Large intestine (tissue), 3 donors: ENCODE measurements around the gene AMOTL1. TPM values are rescaled to one million over a fixed set of nuclear protein-coding genes. Genes with fewer than 3 reads are reported as not detected.

Experiments used
- DNase-seq, 2 donors: peaks; one replicate each; pipeline versions ENCODE4 v3.0.0 to v3.0.0-alpha.2; 2013
- H3K27ac ChIP-seq: one replicate; pipeline ENCODE4 v1.5.1; 2013; ENCODE audit warnings: low read length
- H3K27me3 ChIP-seq: 2 replicates; pipeline ENCODE4 v1.6.1; 2013; ENCODE audit warnings: low read length; ENCODE audit not compliant: control insufficient read depth, insufficient read depth
- H3K36me3 ChIP-seq: 2 replicates; pipeline ENCODE4 v1.6.1; 2013; ENCODE audit warnings: low read length; ENCODE audit not compliant: control insufficient read depth, insufficient read depth
- H3K4me1 ChIP-seq: one replicate; pipeline ENCODE4 v1.6.1; 2013; ENCODE audit warnings: low read length; ENCODE audit not compliant: control insufficient read depth, insufficient read depth
- H3K4me3 ChIP-seq: one replicate; pipeline ENCODE4 v1.5.1; 2013; ENCODE audit warnings: low read length
- H3K9me3 ChIP-seq: one replicate; pipeline ENCODE4 v1.6.1; 2013; ENCODE audit warnings: mild to moderate bottlenecking, low read depth, low read length, moderate library complexity; ENCODE audit not compliant: control insufficient read depth
- WGBS: methylation state at CpG from one replicate; pipeline ENCODE4 v1.1.5; 2013; ENCODE audit warnings: low lambda C conversion rate; ENCODE audit not compliant: insufficient coverage; 5-methylcytosine and 5-hydroxymethylcytosine counted together
- polyA plus RNA-seq: library from polyadenylated mRNA; unstranded; fragments of 120-200 nt; gene quantifications from one replicate; pipeline ENCODE4 v1.2.1, GENCODE V29; 2013

Gene AMOTL1
- polyA plus RNA-seq, 1 donor, result 15.5 TPM

- no peak for DNase-seq
- Histone ChIP-seq H3K4me1 (no peaks in the 10 kb centered on the region), H3K27me3 (no peaks in the 10 kb centered on the region), H3K4me3 (no peak overlapping the region), H3K36me3 (peaks cover 27% of the 10 kb centered on the region), H3K9me3 (no peaks in the 10 kb centered on the region), H3K27ac (no peak overlapping the region)
- WGBS, result no CpG with 5 or more reads among the region's 14 CpGs
These were observed 53.3 kb downstream of the AMOTL1 start for GRCh38 chr11:94821439-94821838.

GRCh38 chr11:94822080-94822479 lies 53.9 kb downstream of the AMOTL1 start:
- Histone ChIP-seq H3K4me1 (no peaks in the 10 kb centered on the region), H3K4me3 (no peak overlapping the region), H3K9me3 (no peaks in the 10 kb centered on the region), H3K27ac (no peak overlapping the region), H3K27me3 (no peaks in the 10 kb centered on the region), H3K36me3 (peaks cover 29% of the 10 kb centered on the region)
- DNase-seq, result no peak
- WGBS, result 0% methylated on average over 1 of the region's 7 CpGs

- DNase-seq, result no peak
- no peak overlapping the region for H3K27ac ChIP-seq
- H3K4me3 ChIP-seq, result no peak overlapping the region
- WGBS, result no CpG with 5 or more reads among the region's 2 CpGs
- no peaks in the 10 kb centered on the region for H3K4me1 ChIP-seq
- no peaks in the 10 kb centered on the region for H3K9me3 ChIP-seq
- peaks cover 30% of the 10 kb centered on the region for H3K36me3 ChIP-seq
- H3K27me3 ChIP-seq, result no peaks in the 10 kb centered on the region
These were observed 55.1 kb downstream of the AMOTL1 start for GRCh38 chr11:94823102-94823732.

DNA sequence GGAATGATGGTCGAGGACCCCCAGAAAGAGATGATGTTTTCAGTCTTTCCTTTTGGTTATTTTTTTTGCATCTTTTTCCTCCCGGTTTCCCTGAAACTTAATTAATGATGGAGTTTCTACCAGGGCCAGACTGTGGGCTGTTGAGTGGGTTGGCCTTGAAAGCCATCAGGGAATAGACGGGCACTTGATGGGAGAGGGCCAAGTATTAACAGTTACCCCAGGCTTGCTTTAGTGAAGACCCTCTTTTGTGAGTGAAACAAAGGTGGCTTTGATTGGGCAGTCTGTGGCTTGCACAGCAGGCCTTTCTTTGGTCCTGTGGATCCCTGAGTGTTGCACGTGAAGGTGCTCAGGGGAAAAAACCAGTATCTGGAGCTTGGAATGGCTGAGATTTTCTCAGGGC lies 56.9 kb downstream of the AMOTL1 start:
- Histone ChIP-seq H3K36me3 (peaks cover 34% of the 10 kb centered on the region), H3K27me3 (no peaks in the 10 kb centered on the region), H3K4me1 (no peaks in the 10 kb centered on the region), H3K9me3 (no peaks in the 10 kb centered on the region), H3K4me3 (no peak overlapping the region), H3K27ac (no peak overlapping the region)
- DNase-seq, result no peak
- WGBS, result 86% methylated on average over 1 of the region's 4 CpGs

GRCh38 chr11:94825481-94825880 lies 57.3 kb downstream of the AMOTL1 start:
- no peak for DNase-seq
- Histone ChIP-seq H3K9me3 (no peaks in the 10 kb centered on the region), H3K4me3 (no peak overlapping the region), H3K27me3 (no peaks in the 10 kb centered on the region), H3K27ac (no peak overlapping the region), H3K36me3 (peaks cover 38% of the 10 kb centered on the region), H3K4me1 (no peaks in the 10 kb centered on the region)
- no CpG with 5 or more reads among the region's 1 CpG for whole genome bisulfite sequencing

DNA sequence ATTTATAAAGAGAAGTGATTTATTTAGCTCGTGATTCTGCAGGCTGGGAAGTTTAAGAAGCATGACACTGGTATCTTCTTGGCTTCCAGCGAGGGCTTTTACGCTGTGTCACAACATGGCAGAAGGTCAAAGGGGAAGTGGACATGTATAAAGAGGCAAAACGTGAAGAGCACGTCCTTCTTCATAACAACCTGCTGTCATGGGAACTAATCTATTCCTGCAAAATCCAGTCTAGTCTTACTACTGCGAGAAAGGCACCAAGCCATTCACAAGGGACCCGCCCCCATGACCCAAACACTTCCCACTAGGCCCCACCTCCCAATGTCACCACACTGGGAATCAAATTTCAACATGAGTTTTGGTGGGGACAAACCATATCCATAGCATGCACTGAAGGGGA lies 58.3 kb downstream of the AMOTL1 start:
- Histone ChIP-seq H3K4me1 (no peaks in the 10 kb centered on the region), H3K27ac (no peak overlapping the region), H3K9me3 (no peaks in the 10 kb centered on the region), H3K36me3 (peaks cover 41% of the 10 kb centered on the region), H3K4me3 (no peak overlapping the region), H3K27me3 (no peaks in the 10 kb centered on the region)
- DNase-seq, result no peak
- 95% methylated on average over 3 of the region's 7 CpGs for WGBS

GRCh38 chr11:94828088-94828487 lies 59.9 kb downstream of the AMOTL1 start:
- Histone ChIP-seq H3K36me3 (peaks cover 36% of the 10 kb centered on the region), H3K4me1 (peaks cover 14% of the 10 kb centered on the region), H3K9me3 (no peaks in the 10 kb centered on the region), H3K27ac (peak overlapping the region; percentile 22), H3K27me3 (no peaks in the 10 kb centered on the region), H3K4me3 (no peak overlapping the region)
- peak in 1 of 2 donors; percentile 34 for DNase-seq

GRCh38 chr11:94830722-94831510 lies 62.8 kb downstream of the AMOTL1 start:
- Histone ChIP-seq H3K4me1 (peaks cover 19% of the 10 kb centered on the region), H3K36me3 (peaks cover 21% of the 10 kb centered on the region)
- WGBS, result 100% methylated on average over 1 of the region's 5 CpGs

GRCh38 chr11:94831529-94831928 lies 63.4 kb downstream of the AMOTL1 start:
- Histone ChIP-seq H3K27ac (peak overlapping the region; percentile 76), H3K36me3 (peaks cover 21% of the 10 kb centered on the region)
- WGBS, result no CpG with 5 or more reads among the region's 3 CpGs

More at GRCh38 chr11:94830722-94831510, 62.8 kb downstream of the AMOTL1 start:
- no peak overlapping the region for H3K27ac ChIP-seq
- no peaks in the 10 kb centered on the region for H3K9me3 ChIP-seq
- DNase-seq, result no peak
- no peaks in the 10 kb centered on the region for H3K27me3 ChIP-seq
- no peak overlapping the region for H3K4me3 ChIP-seq

GRCh38 chr11:94832604-94833235 lies 64.6 kb downstream of the AMOTL1 start:
- Histone ChIP-seq H3K4me3 (no peak overlapping the region), H3K27ac (peak overlapping the region; percentile 76), H3K27me3 (no peaks in the 10 kb centered on the region), H3K9me3 (no peaks in the 10 kb centered on the region), H3K36me3 (peaks cover 17% of the 10 kb centered on the region), H3K4me1 (peaks cover 19% of the 10 kb centered on the region)
- peak; percentile 51 to 85 for DNase-seq
- WGBS, result 100% methylated on average over 1 of the region's 4 CpGs

More at GRCh38 chr11:94831529-94831928, 63.4 kb downstream of the AMOTL1 start:
- peaks cover 19% of the 10 kb centered on the region for H3K4me1 ChIP-seq
- no peaks in the 10 kb centered on the region for H3K9me3 ChIP-seq
- H3K27me3 ChIP-seq, result no peaks in the 10 kb centered on the region
- DNase-seq, result no peak
- no peak overlapping the region for H3K4me3 ChIP-seq
